Activated T-cell treated with anti-CD3 and anti-CD28 coated beads, Interleukin-2, amount 50 U/mL, for 72 hours (primary cell): Measurements from ENCODE around the gene HDAC10. TPM values are rescaled to one million over a fixed set of nuclear protein-coding genes. Genes with fewer than 3 reads are reported as not detected.
A peak's percentile ranks its signal among the peaks of the same experiment; 100 is the strongest.

Experiments used
- ATAC-seq, 2 donors: fragments of 150-1000 bp; cut with Tn5 transposase; replicated peaks in 1 of 2; 2 replicates each; pipeline ENCODE4 v1.10.0; 2021; ENCODE audit warnings: moderate library complexity in 2 of 2, mild to moderate bottlenecking in 1 of 2
- DNase-seq, 2 donors: peaks; one replicate each; pipeline ENCODE4 v3.0.0; 2021 to 2022; ENCODE audit warnings: mixed read lengths in 1 of 2
- H3K27ac Mint-ChIP-seq: one replicate; pipeline ENCODE4 v1.8.0; 2022; ENCODE audit warnings: mild to moderate bottlenecking, moderate library complexity, mixed read lengths
- H3K27me3 Mint-ChIP-seq: one replicate; pipeline ENCODE4 v1.8.0; 2022; ENCODE audit warnings: low read depth, mixed read lengths
- H3K36me3 Mint-ChIP-seq, 2 donors: one replicate each; pipeline ENCODE4 v1.8.0; 2022; ENCODE audit warnings: mixed read lengths in 2 of 2, mild to moderate bottlenecking in 1 of 2; ENCODE audit not compliant: insufficient read depth in 2 of 2
- H3K4me1 Mint-ChIP-seq: one replicate; pipeline ENCODE4 v1.8.0; 2022; ENCODE audit warnings: low read depth, mixed read lengths
- H3K4me3 Mint-ChIP-seq, 2 donors: one replicate each; pipeline ENCODE4 v1.8.0; 2022; ENCODE audit warnings: mild to moderate bottlenecking in 2 of 2, mixed read lengths in 2 of 2, moderate library complexity in 2 of 2
- H3K9me3 Mint-ChIP-seq, 2 donors: one replicate each; pipeline ENCODE4 v1.8.0; 2022; ENCODE audit warnings: mixed read lengths in 2 of 2
- total RNA-seq, 2 donors: library from RNA; stranded (reverse); gene quantifications; one replicate each; pipeline ENCODE4 v1.2.3, GENCODE V29; 2022

HDAC10 gene
- total RNA-seq, 2 donors from 2014 or later: 52.1 to 57.4 TPM

- peak; percentile 89 to 90 for ATAC-seq
- H3K4me3 Mint-ChIP-seq: peak within 1 kb of the TSS; percentile 89 to 91
Observed at GRCh38 chr22:50244420-50245213, 6.4 kb downstream of the HDAC10 start, which contains the start of gene TUBGCP6. Gene TUBGCP6, minus strand, starts transcription at chr22:50245023. Its CDS starts 564 bp downstream, at chr22:50244459.

DNA sequence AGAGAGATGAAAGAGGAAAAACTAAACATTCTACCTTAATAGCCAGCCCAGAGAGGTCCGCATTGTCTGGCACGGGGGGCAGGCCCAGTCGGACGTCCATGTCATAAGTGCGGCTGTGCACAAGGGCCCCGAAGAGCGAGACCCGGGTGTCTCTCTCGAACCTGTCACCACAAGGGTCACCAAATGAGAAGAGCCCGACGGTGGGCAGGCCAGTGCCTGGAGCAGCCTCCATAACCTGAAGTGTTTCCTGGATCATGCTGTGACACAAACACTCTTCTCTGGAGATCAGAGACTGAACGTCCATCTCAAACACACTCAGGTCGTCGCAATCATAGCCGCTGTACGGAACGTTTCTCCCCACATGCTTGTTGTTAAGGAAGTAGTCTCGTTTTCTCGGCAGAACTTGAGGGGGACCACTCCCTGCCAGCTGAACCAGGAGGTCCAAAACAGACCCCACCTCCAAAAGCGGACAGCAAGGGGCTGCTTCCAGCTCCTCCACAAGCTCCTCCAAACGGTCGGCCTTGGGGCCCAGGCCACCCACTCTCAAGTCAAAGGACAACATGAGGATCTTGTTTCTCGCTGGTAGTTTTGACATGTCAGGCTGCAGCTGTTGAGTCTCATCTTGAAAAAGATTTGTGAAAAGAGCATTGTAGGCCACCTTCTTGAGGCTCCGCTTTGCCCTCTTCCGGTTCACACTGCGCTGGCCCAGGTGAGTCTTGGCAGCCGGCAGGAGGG lies 7.2 kb downstream of the HDAC10 start:
- H3K4me3 Mint-ChIP-seq: peak overlapping the region; percentile 89 to 91
- DNase-seq: no peak
- H3K9me3 Mint-ChIP-seq: no peaks in the 10 kb centered on the region
- no peaks in the 10 kb centered on the region for H3K27me3 Mint-ChIP-seq
- H3K27ac Mint-ChIP-seq: peak overlapping the region; percentile 91
- H3K36me3 Mint-ChIP-seq: peaks cover 6 to 7% of the 10 kb centered on the region in 2 donors
- no peak for ATAC-seq
- peaks cover 48% of the 10 kb centered on the region for H3K4me1 Mint-ChIP-seq

More at GRCh38 chr22:50244420-50245213, 6.4 kb downstream of the HDAC10 start, which contains the start of gene TUBGCP6:
- H3K27me3 Mint-ChIP-seq: no peaks in the 10 kb centered on the region
- H3K4me1 Mint-ChIP-seq: peaks cover 48% of the 10 kb centered on the region
- H3K36me3 Mint-ChIP-seq: peaks cover 6 to 7% of the 10 kb centered on the region in 2 donors
- H3K27ac Mint-ChIP-seq: peak within 1 kb of the TSS; percentile 91
- DNase-seq: peak; percentile 94 to 96
- no peaks in the 10 kb centered on the region for H3K9me3 Mint-ChIP-seq

GRCh38 chr22:50242406-50242949 lies 8.6 kb downstream of the HDAC10 start:
- H3K4me1 Mint-ChIP-seq: peaks cover 49% of the 10 kb centered on the region
- peak overlapping the region; percentile 72 for H3K27ac Mint-ChIP-seq
- H3K4me3 Mint-ChIP-seq: peak overlapping the region; percentile 89 to 91
- DNase-seq (no peak), ATAC-seq (no peak)
- no peaks in the 10 kb centered on the region for H3K9me3 Mint-ChIP-seq
- no peaks in the 10 kb centered on the region for H3K27me3 Mint-ChIP-seq
- peaks cover 6 to 11% of the 10 kb centered on the region in 2 donors for H3K36me3 Mint-ChIP-seq

GRCh38 chr22:50238755-50239154 lies 12.3 kb downstream of the HDAC10 start:
- ATAC-seq (no peak), DNase-seq (no peak)
- Mint-ChIP-seq H3K36me3 (peaks cover 10 to 15% of the 10 kb centered on the region in 2 donors), H3K27me3 (no peaks in the 10 kb centered on the region), H3K27ac (no peak overlapping the region), H3K4me3 (no peak overlapping the region), H3K4me1 (peaks cover 39% of the 10 kb centered on the region), H3K9me3 (peaks cover 0 to 5% of the 10 kb centered on the region in 2 donors)

- DNase-seq (no peak), ATAC-seq (no peak)
- Mint-ChIP-seq H3K4me3 (no peak overlapping the region), H3K27me3 (no peaks in the 10 kb centered on the region), H3K9me3 (peaks cover 0 to 5% of the 10 kb centered on the region in 2 donors), H3K27ac (no peak overlapping the region), H3K36me3 (peaks cover 9 to 14% of the 10 kb centered on the region in 2 donors), H3K4me1 (peaks cover 20% of the 10 kb centered on the region)
Observed at GRCh38 chr22:50236731-50237409, 14.2 kb downstream of the HDAC10 start.

DNA sequence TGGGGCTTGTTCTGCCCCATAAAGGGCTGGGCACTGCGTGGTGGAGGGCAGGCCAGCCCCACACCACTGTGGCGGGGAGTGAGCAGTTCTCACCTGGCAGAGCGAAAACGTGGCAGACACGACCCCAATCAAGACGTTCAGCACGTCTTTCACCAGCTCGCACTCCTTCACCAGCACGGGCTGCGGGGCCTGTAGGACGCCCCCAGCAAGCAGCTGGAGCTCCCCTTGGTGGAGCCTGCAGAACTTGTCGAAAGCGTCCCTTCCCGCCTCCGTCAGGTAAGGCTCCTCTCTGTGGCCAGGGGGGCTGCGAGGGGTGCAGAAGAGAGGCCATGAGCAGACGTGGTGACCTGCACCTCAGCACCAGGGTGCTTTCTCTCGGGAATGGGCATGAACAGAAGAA lies 17.8 kb downstream of the HDAC10 start:
- ATAC-seq (no peak), DNase-seq (no peak)
- Mint-ChIP-seq H3K4me1 (peaks cover 6% of the 10 kb centered on the region), H3K27me3 (no peaks in the 10 kb centered on the region), H3K4me3 (no peak overlapping the region), H3K9me3 (peaks cover 0 to 5% of the 10 kb centered on the region in 2 donors), H3K36me3 (peaks cover 9 to 17% of the 10 kb centered on the region in 2 donors), H3K27ac (no peak overlapping the region)

GRCh38 chr22:50232481-50233151 lies 18.4 kb downstream of the HDAC10 start:
- DNase-seq: no peak
- Mint-ChIP-seq H3K9me3 (peaks cover 0 to 5% of the 10 kb centered on the region in 2 donors), H3K4me1 (peaks cover under 1% of the 10 kb centered on the region), H3K27ac (peak overlapping the region; percentile 54), H3K27me3 (no peaks in the 10 kb centered on the region), H3K4me3 (no peak overlapping the region), H3K36me3 (peaks cover 9 to 13% of the 10 kb centered on the region in 2 donors)
- ATAC-seq: no peak

DNA sequence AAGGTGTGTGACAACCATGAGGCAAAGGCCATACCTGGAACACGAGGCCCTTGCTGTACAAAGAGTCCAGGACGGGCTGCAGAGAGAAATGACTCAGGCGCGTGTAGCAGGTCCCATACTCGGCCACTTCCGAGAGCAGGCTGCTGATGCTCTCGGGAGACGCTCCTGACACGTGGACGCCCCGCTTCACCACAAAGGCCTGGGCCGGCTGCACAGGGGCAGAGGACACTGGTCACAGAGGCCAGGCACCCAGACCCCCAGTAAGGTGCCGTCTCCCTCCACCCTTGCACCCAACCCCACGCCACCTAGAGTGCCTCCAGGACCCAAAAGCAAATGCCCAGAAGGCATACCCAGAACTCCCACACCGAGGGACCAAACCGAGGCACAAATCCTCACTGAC lies 21.7 kb downstream of the HDAC10 start:
- no peaks in the 10 kb centered on the region for H3K27me3 Mint-ChIP-seq
- H3K27ac Mint-ChIP-seq: no peak overlapping the region
- ATAC-seq: no peak
- H3K4me3 Mint-ChIP-seq: no peak overlapping the region
- no peaks in the 10 kb centered on the region for H3K4me1 Mint-ChIP-seq
- H3K36me3 Mint-ChIP-seq: peaks cover 5 to 11% of the 10 kb centered on the region in 2 donors
- no peak for DNase-seq
- no peaks in the 10 kb centered on the region for H3K9me3 Mint-ChIP-seq

GRCh38 chr22:50228366-50228765 lies 22.7 kb downstream of the HDAC10 start:
- ATAC-seq: no peak
- peaks cover 0 to 11% of the 10 kb centered on the region in 2 donors for H3K36me3 Mint-ChIP-seq
- no peaks in the 10 kb centered on the region for H3K9me3 Mint-ChIP-seq
- H3K27ac Mint-ChIP-seq: no peak overlapping the region
- no peaks in the 10 kb centered on the region for H3K27me3 Mint-ChIP-seq
- H3K4me1 Mint-ChIP-seq: no peaks in the 10 kb centered on the region
- no peak for DNase-seq
- no peak overlapping the region for H3K4me3 Mint-ChIP-seq

DNA sequence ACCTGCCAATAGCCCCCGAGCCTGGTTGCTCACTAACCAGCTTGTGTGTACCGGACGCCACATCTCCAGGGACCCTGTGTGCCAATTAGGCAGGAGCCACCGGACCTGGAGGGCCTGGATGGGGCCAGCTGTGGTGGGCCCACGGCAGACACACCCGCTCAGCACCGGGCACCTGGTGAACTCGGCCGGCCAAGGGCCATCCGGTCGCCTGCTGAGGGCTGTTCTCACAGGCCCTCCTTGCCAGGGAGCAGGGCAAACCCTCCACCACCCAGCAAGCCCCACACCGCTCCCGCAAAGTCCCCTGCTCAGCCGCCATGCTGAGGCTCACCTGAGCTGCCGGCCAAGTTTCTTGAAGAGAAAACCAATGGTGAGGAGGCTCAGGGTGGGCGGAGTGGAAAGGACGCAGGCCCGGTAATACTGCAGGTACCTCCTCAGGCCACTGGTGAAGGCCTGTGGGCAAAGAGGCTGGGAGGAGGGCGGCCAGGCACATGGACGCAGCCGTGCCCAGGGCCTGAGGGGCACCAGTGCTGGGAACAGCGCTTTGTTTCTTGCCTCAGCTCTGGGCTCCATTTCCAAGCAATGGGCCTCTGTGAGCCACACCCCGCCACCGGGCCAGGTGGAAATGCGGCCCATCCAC lies 23.4 kb downstream of the HDAC10 start:
- DNase-seq (no peak), ATAC-seq (no peak)
- H3K4me1 Mint-ChIP-seq: no peaks in the 10 kb centered on the region
- H3K4me3 Mint-ChIP-seq: no peak overlapping the region
- H3K36me3 Mint-ChIP-seq: peaks cover 2 to 14% of the 10 kb centered on the region in 2 donors
- no peaks in the 10 kb centered on the region for H3K9me3 Mint-ChIP-seq
- no peaks in the 10 kb centered on the region for H3K27me3 Mint-ChIP-seq
- no peak overlapping the region for H3K27ac Mint-ChIP-seq

GRCh38 chr22:50226875-50227165 lies 24.2 kb downstream of the HDAC10 start:
- Mint-ChIP-seq H3K4me3 (no peak overlapping the region), H3K36me3 (peaks cover 2 to 14% of the 10 kb centered on the region in 2 donors), H3K4me1 (no peaks in the 10 kb centered on the region), H3K27me3 (no peaks in the 10 kb centered on the region), H3K27ac (no peak overlapping the region), H3K9me3 (no peaks in the 10 kb centered on the region)
- no peak for DNase-seq
- ATAC-seq: no peak
